Liver (tissue), 3 donors: ENCODE measurements around the gene NXT1.

Experiments
- CTCF ChIP-seq: fragments of 150-350 bp; IDR thresholded peaks from 2 replicates; pipeline ENCODE4 v1.5.1; 2017; ENCODE audit warnings: improper control_type of control experiment, low read depth, low read length; ENCODE audit not compliant: missing input control
- EGR1 ChIP-seq, 2 donors: IDR thresholded peaks; 2 replicates each; pipeline ENCODE4 v1.6.1; 2016 to 2018; ENCODE audit warnings: antibody characterized with exemption in 2 of 2, low read depth in 2 of 2
- TAF1 ChIP-seq: conservative IDR thresholded peaks from 2 replicates; pipeline ENCODE4 v1.6.1; 2016; ENCODE audit warnings: antibody characterized with exemption, mild to moderate bottlenecking
- TF ChIP-seq, protein P1 (sequence below): IDR thresholded peaks from 2 replicates; pipeline ENCODE4 v1.6.1; 2016; ENCODE audit warnings: antibody characterized with exemption
- donor health status: healthy.
- donor health status: healthy.

DNA sequence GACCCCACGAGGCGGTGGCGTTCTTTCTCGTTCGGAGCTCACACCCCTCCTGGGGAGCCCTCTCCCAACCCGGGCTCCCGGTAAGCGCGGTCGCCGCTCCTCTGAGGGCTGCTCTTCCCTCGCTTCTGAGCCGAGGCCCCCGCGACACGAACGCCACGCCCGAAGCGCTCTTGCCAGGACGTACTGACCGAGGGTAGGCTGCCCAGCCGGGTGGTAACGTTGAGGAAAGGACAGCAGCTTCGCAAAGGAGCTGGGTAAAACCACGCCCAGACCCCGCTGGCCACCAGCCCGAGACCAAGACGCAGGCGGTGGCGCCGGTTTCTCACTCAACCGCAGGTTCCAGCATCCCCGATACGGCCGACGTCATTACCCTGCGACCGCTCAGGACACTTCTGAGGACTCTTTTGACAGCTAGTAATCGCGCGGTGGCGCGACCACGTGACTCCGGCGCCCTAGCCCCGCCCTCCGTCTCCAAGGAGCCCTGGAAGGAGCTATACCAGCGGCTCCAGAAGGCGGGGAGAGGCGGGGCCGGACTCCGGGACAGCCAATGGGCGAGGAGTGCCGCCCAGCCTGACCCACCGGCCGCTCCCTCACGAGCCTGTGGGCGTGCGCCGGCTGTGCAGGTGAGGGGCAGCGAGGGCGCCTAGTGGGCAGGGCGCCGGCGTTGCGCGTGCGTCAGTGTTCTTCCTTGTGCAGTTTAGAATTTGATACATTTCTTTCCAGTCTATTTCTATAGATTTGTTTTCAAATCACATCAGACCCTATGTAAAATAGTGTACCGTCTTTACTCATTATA lies 7.4 kb downstream of the NXT1 start:
- TF ChIP-seq CTCF (no peak), EGR1 (IDR thresholded peaks at IDR 0.05; ENCODE audit: low read depth in 2 of 2) (peak in 1 of 2 donors; percentile 13), TAF1 (no peak)
- TF ChIP-seq, protein P1, sequence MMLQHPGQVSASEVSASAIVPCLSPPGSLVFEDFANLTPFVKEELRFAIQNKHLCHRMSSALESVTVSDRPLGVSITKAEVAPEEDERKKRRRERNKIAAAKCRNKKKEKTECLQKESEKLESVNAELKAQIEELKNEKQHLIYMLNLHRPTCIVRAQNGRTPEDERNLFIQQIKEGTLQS = no peak
